ENCODE results near the gene TRAF3.

GRCh38 chr14:102903248-102903888 lies 126.1 kb downstream of the TRAF3 start:
- no peak for TF ChIP-seq CTCF (conservative IDR thresholded peaks at IDR 0.05; ENCODE audit: low read depth, low read length)
- TF ChIP-seq EZH2 (IDR thresholded peaks at IDR 0.05; ENCODE audit: borderline replicate concordance, low read depth, low read length, poor library complexity, severe bottlenecking): no peak

All from A673 (cell line).